K562 (cell line): ENCODE data around the gene ZBTB33. TPM values are rescaled to one million over a fixed set of nuclear protein-coding genes. Genes with fewer than 3 reads are reported as not detected.

Experiments
- ATAC-seq: fragments of 200-7000 bp; cut with Tn5 transposase; 3 replicates; pipeline ENCODE4 v1.9.1; 2020; ENCODE audit warnings: moderate library complexity
- BruUV-seq: library from RNA; stranded (reverse); fragments of 400-500 nt; replicated peaks from 2 replicates; lab custom pipeline; 2021; lab: Mats Ljungman, UMichigan
- CTCF ChIA-PET: fragments of 300-600 bp; formaldehyde crosslinking; extraction: SDS; loops from one replicate; lab custom pipeline; 2021; ENCODE audit warnings: low intra/inter-chr PET ratio; lab: Yijun Ruan, JAX
- POLR2A ChIA-PET: fragments of 300-600, 350-650 bp; sonication (Branson Sonifier 250); formaldehyde crosslinking; extraction: SDS; loops from one replicate; lab custom pipeline; 2021; ENCODE audit warnings: antibody characterized with exemption, inconsistent platforms; lab: Yijun Ruan, JAX
- DNase-seq, 4 experiments: peaks; one replicate each; pipeline versions ENCODE4 v3.0.0 to v3.0.0-alpha.2; 2011 to 2018; ENCODE audit warnings: low spot score in 3 of 4, mixed read lengths in 3 of 4; ENCODE audit errors: extremely low read depth in 1 of 4
- FAIRE-seq: peaks from 2 replicates; lab custom pipeline; 2011; peaks lifted over from hg19 to GRCh38; lab: Jason Lieb, UNC
- H2AFZ ChIP-seq: 2 replicates; pipeline ENCODE4 v1.6.0; 2011; ENCODE audit warnings: low read depth, low read length, control low read depth, inconsistent platforms
- H3K27ac ChIP-seq: fragments of 200-600 bp; 3 replicates; pipeline ENCODE4 v1.8.0; 2011; ENCODE audit warnings: low read depth, mild to moderate bottlenecking, control low read depth, inconsistent platforms, low read length, moderate library complexity, mixed read lengths; ENCODE audit errors: extremely low read depth
- H3K27me3 ChIP-seq, 2 experiments: fragments of 300-600 bp in 1 of 2; 2 replicates in 1 of 2; 3 replicates in 1 of 2; pipeline versions ENCODE4 v1.6.0 to v1.8.0; 2011; ENCODE audit warnings: inconsistent platforms in 2 of 2, low read length in 2 of 2, mild to moderate bottlenecking in 1 of 2, mixed read lengths in 1 of 2, moderate library complexity in 1 of 2; ENCODE audit not compliant: control insufficient read depth in 2 of 2, insufficient read depth in 2 of 2
- H3K36me3 ChIP-seq: fragments of 300-600 bp; 3 replicates; pipeline ENCODE4 v1.8.0; 2011; ENCODE audit warnings: mild to moderate bottlenecking, low read length, inconsistent platforms; ENCODE audit not compliant: control insufficient read depth, insufficient read depth
- H3K4me1 ChIP-seq, 2 experiments: fragments of 200-600 bp in 1 of 2; replicated peaks in 1 of 2; 2 replicates in 1 of 2; 3 replicates in 1 of 2; pipeline versions ENCODE4 v1.5.1 to v1.8.0; 2011; ENCODE audit warnings: inconsistent platforms in 2 of 2, low read length in 2 of 2, mild to moderate bottlenecking in 1 of 2, mixed read lengths in 1 of 2, moderate library complexity in 1 of 2; ENCODE audit not compliant: control insufficient read depth in 2 of 2, insufficient read depth in 2 of 2
- H3K4me2 ChIP-seq: 2 replicates; pipeline ENCODE4 v1.6.1; 2011; ENCODE audit warnings: low read length, control low read depth, inconsistent platforms, mixed read lengths; ENCODE audit not compliant: insufficient read depth
- H3K4me3 ChIP-seq: fragments of 200-600 bp; sonication (generic), shearing (Covaris generic); 2 replicates; pipeline ENCODE4 v1.5.1; 2016; ENCODE audit warnings: control low read depth, inconsistent platforms
- H3K79me2 ChIP-seq: fragments of 200-600 bp; 3 replicates; pipeline ENCODE4 v1.8.0; 2011; ENCODE audit warnings: low read length, inconsistent platforms; ENCODE audit not compliant: control insufficient read depth, insufficient read depth
- H3K9ac ChIP-seq, 2 experiments: 2 replicates each; pipeline versions ENCODE4 v1.6.0 to v1.6.1; 2011; ENCODE audit warnings: low read depth in 2 of 2, low read length in 2 of 2, control low read depth in 1 of 2, inconsistent platforms in 1 of 2, mild to moderate bottlenecking in 1 of 2, mixed read lengths in 1 of 2; ENCODE audit not compliant: insufficient read depth in 1 of 2
- H3K9me1 ChIP-seq: one replicate; pipeline ENCODE4 v1.6.0; 2011; ENCODE audit warnings: inconsistent platforms, mild to moderate bottlenecking, low read length, moderate library complexity; ENCODE audit not compliant: control insufficient read depth, insufficient read depth
- H3K9me3 ChIP-seq: replicated peaks from 2 replicates; pipeline ENCODE4 v1.5.1; 2011; ENCODE audit warnings: low read depth, low read length, inconsistent platforms; ENCODE audit not compliant: control insufficient read depth, insufficient read depth
- H4K20me1 ChIP-seq: replicated peaks from 2 replicates; pipeline ENCODE4 v1.6.1; 2011; ENCODE audit warnings: low read length, inconsistent platforms, mixed read lengths; ENCODE audit not compliant: control insufficient read depth, insufficient read depth
- ARID3A ChIP-seq: IDR thresholded peaks from 2 replicates; pipeline ENCODE4 v1.6.1; 2012; ENCODE audit warnings: low read depth, low read length, improper control_type of control experiment, borderline replicate concordance
- BACH1 ChIP-seq: fragments of 200-800 bp; sonication (Bioruptor generic); IDR thresholded peaks from 2 replicates; pipeline ENCODE4 v1.6.1; 2016; ENCODE audit warnings: missing genetic modification characterization, missing compliant biosample characterization
- C11orf30 ChIP-seq: fragments of 450-650 bp; IDR thresholded peaks from 2 replicates; pipeline ENCODE4 v1.6.1; 2016; ENCODE audit warnings: low read depth, mild to moderate bottlenecking
- CHD4 ChIP-seq: fragments of 200-600 bp; sonication (generic); IDR thresholded peaks from 3 replicates; pipeline ENCODE4 v1.6.1; 2012; ENCODE audit warnings: low read depth, mild to moderate bottlenecking, mixed read lengths, low read length, inconsistent platforms; ENCODE audit not compliant: insufficient read depth, insufficient replicate concordance, poor library complexity, severe bottlenecking
- DDX20 ChIP-seq: fragments of 450-650 bp; IDR thresholded peaks from 2 replicates; pipeline ENCODE4 v1.6.1; 2016; ENCODE audit warnings: missing genetic modification characterization, low read depth, mild to moderate bottlenecking, missing compliant biosample characterization, moderate library complexity
- DLX4 ChIP-seq: fragments of 250-450 bp; sonication (Bioruptor Pico); IDR thresholded peaks from 2 replicates; pipeline ENCODE4 v1.6.1; 2021; ENCODE audit warnings: mild to moderate bottlenecking
- ESRRB ChIP-seq: fragments of 250-450 bp; sonication (Bioruptor Pico); IDR thresholded peaks from 2 replicates; pipeline ENCODE4 v1.5.0; 2020; ENCODE audit warnings: mild to moderate bottlenecking, moderate library complexity, borderline replicate concordance
- FIP1L1 ChIP-seq: fragments of 200-400 bp; formaldehyde crosslinking; IDR thresholded peaks from 2 replicates; pipeline ENCODE4 v1.6.1; 2018; ENCODE audit warnings: mild to moderate bottlenecking, low read depth, low read length; ENCODE audit not compliant: poor library complexity, severe bottlenecking
- JUND ChIP-seq, 2 experiments: IDR thresholded peaks; 2 replicates in 1 of 2; 3 replicates in 1 of 2; pipeline ENCODE4 v1.6.1; 2011; ENCODE audit warnings: borderline replicate concordance in 2 of 2, low read depth in 2 of 2, low read length in 2 of 2, improper control_type of control experiment in 1 of 2, missing biosample characterization in 1 of 2, missing genetic modification characterization in 1 of 2, missing genetic modification reagents in 1 of 2
- MAFF ChIP-seq: IDR thresholded peaks from 2 replicates; pipeline ENCODE4 v1.6.1; 2012; ENCODE audit warnings: low read length, improper control_type of control experiment
- MAFG ChIP-seq: fragments of 450-650 bp; conservative IDR thresholded peaks from 2 replicates; pipeline ENCODE4 v1.6.1; 2016; ENCODE audit warnings: missing genetic modification characterization, missing compliant biosample characterization
- RBFOX2 ChIP-seq: fragments of 200-400 bp; formaldehyde crosslinking; IDR thresholded peaks from 2 replicates; pipeline ENCODE4 v1.6.1; 2017; ENCODE audit warnings: low read depth, mild to moderate bottlenecking, low read length, moderate library complexity
- SMARCA4 ChIP-seq: fragments of 450-650 bp; IDR thresholded peaks from 2 replicates; pipeline ENCODE4 v1.6.1; 2016
- ZNF277 ChIP-seq: fragments of 250-450 bp; sonication (Bioruptor Pico); IDR thresholded peaks from 2 replicates; pipeline ENCODE4 v1.8.0; 2022; ENCODE audit warnings: inconsistent platforms, mild to moderate bottlenecking, moderate library complexity, borderline replicate concordance
- ZNF316 ChIP-seq: fragments of 450-650 bp; IDR thresholded peaks from 2 replicates; pipeline ENCODE4 v1.6.1; 2016
- ZNF436 ChIP-seq: fragments of 250-450, 450-650 bp; sonication (Bioruptor Pico); formaldehyde crosslinking; IDR thresholded peaks from 2 replicates; pipeline ENCODE4 v1.7.0; 2020; ENCODE audit warnings: mild to moderate bottlenecking
- ZNF778 ChIP-seq: fragments of 450-650 bp; formaldehyde crosslinking; IDR thresholded peaks from 2 replicates; pipeline ENCODE4 v1.4.0; 2020; ENCODE audit warnings: mild to moderate bottlenecking, moderate library complexity
- WGBS: fragments of 100-300 bp; shearing (Covaris generic); methylation state at CpG from one replicate; pipeline ENCODE4 v1.1.6; 2016; ENCODE audit warnings: low coverage, mixed read lengths; ENCODE audit not compliant: insufficient coverage; ENCODE audit errors: missing lambda C conversion rate; 5-methylcytosine and 5-hydroxymethylcytosine counted together
- in situ Hi-C: fragments of 300-500 bp; cut with MboI; formaldehyde crosslinking; loops from 4 replicates; pipeline ENCODE4 v1.15.0; 2018; ENCODE audit warnings: inconsistent platforms, mixed read lengths
- intact Hi-C: fragments of 100-400 bp; cut with micrococcal nuclease; formaldehyde crosslinking; loops from 2 replicates; pipeline ENCODE4 v1.14.2; 2022
- polyA plus RNA-seq, 8 experiments: library from polyadenylated mRNA; depleted of rRNA in 4 of 8; stranded (reverse) in 5 of 8; unstranded in 3 of 8; fragments of >200 nt; fragmentation: Nextera tagmentation in 2 of 8; fragmentation: Illumina TruSeq in 1 of 8; extraction: Ambion mirVana in 2 of 8; extraction: Trizol in 1 of 8; gene quantifications; 2 replicates each; pipeline versions ENCODE4 v1.2.1 to v1.2.3, GENCODE V29; 2011 to 2014; ENCODE audit warnings: inconsistent platforms in 1 of 8, missing spikeins in 1 of 8
- total RNA-seq, 7 experiments: library from RNA; depleted of rRNA in 6 of 7; stranded (reverse); fragments of >200 nt in 6 of 7; fragmentation: Illumina TruSeq in 2 of 7; extraction: Trizol in 2 of 7; gene quantifications; 2 replicates each; pipeline versions ENCODE4 v1.2.1 to v1.2.3, GENCODE V29; 2011 to 2021; ENCODE audit warnings: low replicate concordance in 1 of 7
- TF ChIP-seq, protein P1 (sequence below): fragments of 250-450 bp; sonication (Bioruptor Pico); IDR thresholded peaks from 2 replicates; pipeline ENCODE4 v1.4.0; 2020; ENCODE audit warnings: mild to moderate bottlenecking

Gene ZBTB33
- total and polyA plus RNA-seq, 9 of the 15 experiments (the other 6 are each of a cell fraction or from before 2014, with no cell fraction given), result 5.6 to 29.8 (median 15.6) TPM

DNA sequence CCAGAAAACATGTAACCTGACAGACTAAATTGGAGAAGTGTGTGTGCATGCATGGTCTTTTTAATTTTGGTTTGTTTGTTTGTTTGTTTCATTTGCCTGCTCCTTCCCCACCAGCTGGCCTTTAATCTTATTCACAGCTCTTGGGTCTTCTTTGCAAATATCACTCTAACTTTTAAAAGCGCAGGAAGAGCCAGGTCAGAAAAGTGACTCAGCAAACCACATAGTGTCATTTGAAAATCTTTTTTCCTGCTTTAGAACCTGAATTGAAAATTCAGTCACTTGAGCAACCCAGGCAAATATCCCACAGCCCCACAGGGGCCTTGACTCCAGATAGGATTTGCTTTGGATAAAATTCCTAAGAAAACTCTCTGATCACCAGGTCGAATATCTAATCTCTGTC, 56.0 kb downstream of the ZBTB33 start:
- H3K4me3 ChIP-seq, result no peak overlapping the region
- ChIA-PET POLR2A (no interaction called here), CTCF (no interaction called here)
- WGBS, result 0% methylated on average over 2 of the region's 2 CpGs
- no peaks in the 10 kb centered on the region for H3K36me3 ChIP-seq
- no peak overlapping the region for H3K4me2 ChIP-seq
- intact Hi-C loops (no loop called here), in situ Hi-C loops (no loop called here)
- no peaks in the 10 kb centered on the region for H3K79me2 ChIP-seq
- H3K9me3 ChIP-seq, result no peaks in the 10 kb centered on the region
- no peak for FAIRE-seq
- peaks cover 5 to 11% of the 10 kb centered on the region in 2 experiments; a peak in 4 of 5 replicates for H3K4me1 ChIP-seq
- no peaks in the 10 kb centered on the region for H3K9me1 ChIP-seq
- H2AFZ ChIP-seq, result peak overlapping the region; percentile 69; the same call in 1 of the 2 replicates
- H3K27me3 ChIP-seq, result no peaks in the 10 kb centered on the region
- H4K20me1 ChIP-seq, result no peaks in the 10 kb centered on the region
- H3K9ac ChIP-seq, result no peak overlapping the region
- BruUV-seq, result no TSS peak
- no peak for ATAC-seq
- peak overlapping the region; percentile 13; the same call in 1 of the 3 replicates for H3K27ac ChIP-seq
- DNase-seq, result peak in 1 of 4 experiments; percentile 30
- no peak for TF ChIP-seq ZNF436 (CRISPR knock-in tag)
- peak; percentile 51 for TF ChIP-seq MAFF
- TF ChIP-seq SMARCA4, result peak; percentile 32; the same call in 1 of the 2 replicates
- no peak for TF ChIP-seq ZNF277 (CRISPR knock-in tag)
- peak; percentile 68 for TF ChIP-seq MAFG (tag)
- 0 out of 2 replicates have a peak, but pooled peaks have one; percentile 2 for TF ChIP-seq JUND (IDR thresholded peaks at IDR 0.05; ENCODE audit: borderline replicate concordance, low read depth, low read length)
- TF ChIP-seq JUND (tag; IDR thresholded peaks at IDR 0.05; ENCODE audit: borderline replicate concordance, low read depth, low read length), result no peak
- TF ChIP-seq, protein P1, sequence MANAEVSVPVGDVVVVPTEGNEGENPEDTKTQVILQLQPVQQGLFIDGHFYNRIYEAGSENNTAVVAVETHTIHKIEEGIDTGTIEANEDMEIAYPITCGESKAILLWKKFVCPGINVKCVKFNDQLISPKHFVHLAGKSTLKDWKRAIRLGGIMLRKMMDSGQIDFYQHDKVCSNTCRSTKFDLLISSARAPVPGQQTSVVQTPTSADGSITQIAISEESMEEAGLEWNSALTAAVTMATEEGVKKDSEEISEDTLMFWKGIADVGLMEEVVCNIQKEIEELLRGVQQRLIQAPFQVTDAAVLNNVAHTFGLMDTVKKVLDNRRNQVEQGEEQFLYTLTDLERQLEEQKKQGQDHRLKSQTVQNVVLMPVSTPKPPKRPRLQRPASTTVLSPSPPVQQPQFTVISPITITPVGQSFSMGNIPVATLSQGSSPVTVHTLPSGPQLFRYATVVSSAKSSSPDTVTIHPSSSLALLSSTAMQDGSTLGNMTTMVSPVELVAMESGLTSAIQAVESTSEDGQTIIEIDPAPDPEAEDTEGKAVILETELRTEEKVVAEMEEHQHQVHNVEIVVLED, result no peak
- TF ChIP-seq ZNF316, result peak; percentile 70
- no peak for TF ChIP-seq ARID3A
- TF ChIP-seq FIP1L1, result no peak
- no peak for TF ChIP-seq RBFOX2
- no peak for TF ChIP-seq CHD4
- no peak for TF ChIP-seq ZNF778 (CRISPR knock-in tag)
- TF ChIP-seq C11orf30, result peak; percentile 68
- no peak for TF ChIP-seq ESRRB
- peak; percentile 84 for TF ChIP-seq BACH1
- no peak for TF ChIP-seq DLX4 (CRISPR knock-in tag)
- no peak for TF ChIP-seq DDX20 (tag)
